Umbilical cord (tissue), 2 donors: ENCODE results near the gene COL4A2. TPM values are rescaled to one million over a fixed set of nuclear protein-coding genes. Genes with fewer than 3 reads are reported as not detected.
"Not testable (repeated sequence)": the region's sequence is repeated elsewhere in the genome, so short reads cannot be mapped to it uniquely, and the experiment has no call there.

ENCODE experiments used
- DNase-seq: peaks from one replicate; pipeline ENCODE4 v3.0.0-alpha.2; 2015; ENCODE audit warnings: low spot score
- total RNA-seq: library from RNA; depleted of rRNA; stranded (reverse); fragments of >200 nt; gene quantifications from one replicate; pipeline ENCODE4 v1.2.3, GENCODE V29; 2014; ENCODE audit warnings: low replicate concordance; ENCODE audit not compliant: insufficient read depth

The COL4A2 gene
- total RNA-seq, 1 donor from 2014 or later = 1,871 TPM

DNA sequence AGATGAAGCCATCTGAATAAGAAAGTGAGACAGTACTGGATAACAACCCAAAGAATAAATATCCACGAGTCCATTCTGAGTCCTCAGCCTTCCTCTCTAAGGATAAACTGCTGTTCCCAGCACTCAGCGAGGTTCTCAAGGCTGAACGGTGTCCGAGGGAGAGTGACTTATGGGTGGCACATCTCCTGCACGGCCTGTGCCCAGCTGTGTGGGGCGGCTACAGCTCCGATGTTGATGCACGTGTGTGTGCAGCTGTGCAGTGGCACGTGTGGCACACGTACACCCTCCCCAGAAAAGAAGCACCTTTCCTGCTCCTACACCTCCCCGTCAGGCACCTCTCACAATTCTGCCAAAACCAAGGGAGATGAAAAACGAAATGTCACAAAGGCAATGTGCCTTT, 209.4 kb downstream of the COL4A2 start:
- DNase-seq = no peak

DNA sequence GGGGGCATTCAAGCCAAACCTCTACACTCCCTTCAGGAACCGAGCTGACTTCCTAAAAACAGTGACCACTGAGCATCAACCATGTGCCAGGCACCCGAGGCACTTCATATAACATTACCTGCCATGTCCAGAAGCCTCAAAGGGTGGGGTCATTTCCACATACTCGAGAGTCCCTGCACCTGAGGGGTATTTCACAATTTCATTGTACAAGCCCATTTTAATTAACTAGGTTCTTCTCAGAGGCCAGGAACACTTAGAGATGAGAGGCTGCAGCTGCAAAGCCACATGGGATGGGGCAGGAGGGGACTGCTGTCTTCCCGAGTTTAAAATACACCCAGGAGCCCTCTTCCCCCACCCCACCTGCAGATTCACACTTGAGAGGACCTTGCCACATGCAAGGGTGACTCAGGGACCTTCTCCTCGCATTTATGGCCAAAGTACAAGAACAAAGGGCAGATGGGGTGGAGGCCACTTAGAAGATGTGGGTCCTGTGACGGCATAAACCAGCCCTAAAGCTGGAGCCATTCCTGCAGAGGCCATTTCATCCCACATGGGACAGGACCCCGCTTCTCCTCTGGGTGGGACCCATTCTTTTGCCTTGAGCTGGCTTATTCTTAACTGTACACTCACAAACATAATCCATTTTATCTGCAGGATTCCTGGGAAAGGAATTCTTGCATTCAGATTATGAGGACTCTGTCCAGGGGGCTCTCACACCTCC, 210.6 kb downstream of the COL4A2 start:
- peak; percentile 61 for DNase-seq

DNA sequence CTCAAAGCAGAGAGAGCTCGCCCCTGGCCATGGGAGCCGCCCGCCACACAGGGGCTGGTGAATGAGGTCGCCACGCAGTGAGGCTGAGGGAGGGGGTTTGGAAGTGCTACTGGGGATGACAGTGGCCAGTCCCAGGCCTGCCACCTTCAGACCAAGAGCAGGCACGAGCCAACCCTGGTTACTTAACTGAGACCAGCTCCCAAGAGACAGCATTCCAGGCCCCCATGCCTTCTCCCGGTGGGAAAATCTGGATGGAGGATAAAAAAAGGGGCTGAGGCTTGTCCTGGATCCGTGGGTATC, 211.1 kb downstream of the COL4A2 start:
- DNase-seq = no peak

GRCh38 chr13:110518571-110518970, 211.5 kb downstream of the COL4A2 start:
- no peak for DNase-seq

DNA sequence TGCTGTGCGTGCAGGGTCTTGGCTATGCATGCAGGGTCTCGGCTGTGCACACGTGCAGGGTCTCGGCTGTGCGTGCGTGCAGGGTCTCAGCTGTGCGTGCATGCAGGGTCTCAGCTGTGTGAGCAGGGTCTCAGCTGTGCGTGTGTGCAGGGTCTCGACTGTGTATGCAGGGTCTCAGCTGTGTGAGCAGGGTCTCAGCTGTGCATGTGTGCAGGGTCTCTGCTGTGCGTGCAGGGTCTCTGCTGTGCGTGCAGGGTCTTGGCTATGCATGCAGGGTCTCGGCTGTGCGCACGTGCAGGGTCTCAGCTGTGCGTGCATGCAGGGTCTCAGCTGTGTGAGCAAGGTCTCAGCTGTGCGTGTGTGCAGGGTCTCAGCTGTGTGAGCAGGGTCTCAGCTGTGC, 212.0 kb downstream of the COL4A2 start:
- no peak for DNase-seq

GRCh38 chr13:110519506-110519905, 212.4 kb downstream of the COL4A2 start:
- no peak for DNase-seq

- DNase-seq = peak; percentile 81
Measured at GRCh38 chr13:110520431-110521295, 213.6 kb downstream of the COL4A2 start.

- no peak for DNase-seq
Measured at GRCh38 chr13:110521296-110521680, 214.2 kb downstream of the COL4A2 start.

GRCh38 chr13:110521946-110522345, 214.9 kb downstream of the COL4A2 start:
- DNase-seq = no peak

- no peak for DNase-seq
Measured at GRCh38 chr13:110522721-110523120, 215.6 kb downstream of the COL4A2 start.

GRCh38 chr13:110523180-110523579, 216.1 kb downstream of the COL4A2 start:
- DNase-seq = no peak

DNA sequence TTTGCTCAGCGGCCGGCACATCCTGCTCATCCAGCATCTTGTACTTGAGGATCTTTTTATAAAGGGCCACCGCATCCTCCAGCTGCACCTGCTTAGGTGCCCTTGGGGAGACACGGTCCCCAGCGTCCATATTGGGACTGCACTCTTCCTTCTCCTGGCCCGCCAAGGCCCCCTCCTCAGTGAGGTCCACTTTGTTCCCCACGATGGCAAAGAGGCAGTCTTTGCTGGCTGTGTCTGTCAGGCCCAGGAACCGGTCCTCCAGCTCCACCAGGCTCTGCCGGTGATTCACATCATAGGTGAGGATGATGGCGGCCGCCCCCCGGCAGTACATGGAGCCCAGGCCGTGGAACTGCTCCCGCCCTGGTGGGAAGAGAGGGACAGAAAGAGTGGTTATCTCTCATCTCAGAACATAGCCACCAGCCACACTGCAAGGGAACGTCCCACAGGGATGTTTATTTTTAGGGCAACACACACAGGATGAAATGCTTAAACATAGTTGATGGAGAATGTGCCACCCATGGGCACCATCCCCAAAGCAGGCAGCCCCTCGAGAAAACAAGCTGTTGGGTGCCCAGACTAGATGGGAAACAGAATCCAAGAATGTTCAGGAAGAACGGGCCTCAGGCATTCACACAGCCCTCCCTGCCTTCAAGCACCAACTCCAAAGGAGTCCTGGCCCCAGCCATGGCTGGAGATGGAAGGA, 216.9 kb downstream of the COL4A2 start:
- DNase-seq = no peak

DNA sequence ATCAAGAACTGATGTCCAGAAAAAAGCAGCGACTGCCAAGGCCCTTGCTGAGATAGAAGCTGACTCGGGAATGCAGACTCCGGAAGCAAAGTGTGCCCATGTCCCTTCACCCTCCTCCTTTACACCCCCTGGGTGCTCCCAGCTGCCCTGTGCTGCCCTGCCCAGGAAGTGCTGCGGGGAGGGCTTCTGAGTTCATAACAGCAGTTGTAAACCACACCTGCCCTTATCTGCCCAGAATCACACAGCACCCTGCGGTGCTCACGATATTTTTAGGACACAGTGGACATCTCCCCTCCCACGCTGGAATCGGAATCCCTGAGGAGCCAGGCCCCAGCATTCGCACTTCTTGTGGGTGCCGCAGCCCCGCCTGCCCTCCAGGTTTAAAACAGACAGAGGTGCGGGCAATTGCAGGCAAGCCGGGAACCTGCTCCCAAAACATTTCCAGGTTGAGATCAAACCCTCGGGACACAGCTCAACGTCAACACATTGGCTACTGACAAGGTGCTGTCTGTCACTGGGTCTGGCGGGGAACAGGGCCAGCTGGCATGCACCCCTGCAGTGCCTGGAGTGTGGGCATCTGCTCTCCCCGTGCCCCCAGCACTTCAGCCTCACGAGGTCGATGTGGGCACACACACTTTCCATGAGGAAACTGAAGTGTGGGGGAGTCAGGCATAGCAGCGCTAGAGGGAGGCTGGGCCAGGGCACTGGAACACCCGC, 217.6 kb downstream of the COL4A2 start:
- DNase-seq = no peak

- no peak for DNase-seq
Measured at GRCh38 chr13:110525328-110526319, 218.5 kb downstream of the COL4A2 start.

- DNase-seq = peak; percentile 52
Measured at GRCh38 chr13:110528371-110528770, 221.3 kb downstream of the COL4A2 start.

DNA sequence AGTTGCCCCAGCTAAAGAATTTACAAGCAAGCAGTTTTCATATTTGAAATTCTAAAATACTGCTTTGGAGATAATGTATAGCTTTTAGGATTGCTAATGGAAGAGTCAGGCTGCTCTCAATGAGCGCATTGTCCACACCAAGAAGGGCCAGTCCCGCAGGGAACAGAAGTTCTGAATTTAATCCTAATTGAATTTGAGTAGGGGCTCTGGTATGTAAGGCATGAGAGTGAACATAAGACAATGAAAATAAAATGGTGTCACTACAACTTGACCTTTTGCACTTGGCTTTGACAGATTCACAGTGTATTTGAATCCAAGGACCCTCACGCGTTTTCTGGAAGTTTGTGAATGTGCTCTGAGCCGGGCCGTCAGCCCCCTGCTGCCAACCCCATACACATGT, 221.8 kb downstream of the COL4A2 start:
- DNase-seq = no peak

DNA sequence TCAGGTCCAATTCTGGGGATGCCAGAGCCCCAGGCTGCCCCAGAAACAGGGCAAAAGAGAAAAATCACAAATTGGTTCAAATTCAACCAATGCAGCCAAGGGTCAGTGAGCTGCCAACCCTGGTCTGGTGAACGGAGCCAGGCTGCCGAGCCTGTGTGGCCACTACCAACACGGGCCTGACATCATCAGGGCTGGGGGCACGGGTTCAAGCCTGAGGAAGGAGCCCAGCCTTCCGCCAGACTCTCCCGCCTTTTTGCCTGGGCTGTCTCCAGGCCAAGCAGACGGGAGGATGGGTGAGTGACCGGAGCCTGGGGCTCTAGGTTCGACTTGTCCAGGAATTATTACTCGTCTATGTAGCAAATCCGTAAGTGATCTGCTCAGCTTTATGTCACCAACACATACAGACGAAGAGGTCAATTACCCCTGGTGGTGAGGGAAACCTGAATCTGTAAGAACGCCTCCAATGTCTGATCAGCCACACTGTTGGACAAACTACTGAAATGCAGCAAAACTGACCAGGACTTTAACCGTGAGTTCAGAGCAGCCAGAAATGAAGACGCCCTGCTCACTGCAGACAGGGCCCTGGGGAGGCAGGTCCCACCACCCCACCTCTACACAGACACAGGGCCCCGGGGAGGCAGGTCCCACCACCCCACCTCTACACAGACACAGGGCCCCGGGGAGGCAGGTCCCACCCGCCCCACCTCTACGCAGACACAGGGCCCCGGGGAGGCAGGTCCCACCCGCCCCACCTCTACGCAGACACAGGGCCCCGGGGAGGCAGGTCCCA, 222.6 kb downstream of the COL4A2 start:
- DNase-seq = no peak

DNA sequence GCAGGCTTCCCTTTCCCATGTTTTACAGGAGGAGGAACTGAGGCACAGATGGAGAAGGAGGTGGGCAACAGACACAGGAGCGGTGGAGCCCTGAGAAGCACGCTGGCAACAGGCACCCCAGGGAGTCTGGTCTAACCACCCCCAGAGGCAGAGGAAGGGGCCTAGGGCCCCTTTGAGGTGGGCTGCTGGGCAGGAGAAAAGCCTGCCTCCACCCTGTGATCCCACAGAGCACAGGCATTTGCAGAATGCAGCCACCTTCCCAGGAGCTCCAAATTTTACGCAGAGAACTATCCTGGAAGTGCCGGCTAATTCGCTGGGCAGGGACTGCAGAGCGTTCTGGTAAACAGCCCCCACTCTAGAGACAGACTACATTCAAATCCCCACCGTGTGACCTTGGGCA, 224.0 kb downstream of the COL4A2 start:
- no peak for DNase-seq

GRCh38 chr13:110531671-110532083, 224.6 kb downstream of the COL4A2 start:
- no peak for DNase-seq

DNA sequence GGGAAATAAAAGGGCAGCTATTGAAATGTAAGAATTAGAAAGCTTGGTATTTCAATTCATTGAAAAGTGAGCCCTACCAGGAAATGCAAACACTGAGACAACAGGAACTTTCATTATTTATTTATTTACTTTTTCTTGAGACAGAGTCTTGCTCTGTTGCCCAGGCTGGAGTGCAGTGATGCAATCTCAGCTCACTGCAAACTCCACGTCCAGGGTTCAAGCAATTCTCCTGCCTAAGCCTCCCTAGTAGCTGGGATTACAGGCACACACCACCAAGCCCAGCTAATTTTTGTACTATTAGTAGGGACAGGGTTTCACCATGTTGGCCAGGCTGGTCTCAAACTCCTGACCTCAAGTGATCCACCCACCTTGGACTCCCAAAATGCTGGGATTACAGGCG, 225.2 kb downstream of the COL4A2 start:
- DNase-seq = not testable (repeated sequence)
